Measurements from ENCODE around the gene TRPM6.

- TF ChIP-seq CTCF (IDR thresholded peaks at IDR 0.05): no peak
- no peak for TF ChIP-seq POLR2A (IDR thresholded peaks at IDR 0.05)
Measured at GRCh38 chr9:74887041-74887980, at the start of gene TRPM6.
